ENCODE measurements around the gene DCTN1. TPM values are rescaled to one million over a fixed set of nuclear protein-coding genes. Genes with fewer than 3 reads are reported as not detected.

DCTN1 gene
- total and polyA plus RNA-seq, 2 donors (not counting 1 experiment from before 2014, with no cell fraction given): 133 to 228 TPM

DNA sequence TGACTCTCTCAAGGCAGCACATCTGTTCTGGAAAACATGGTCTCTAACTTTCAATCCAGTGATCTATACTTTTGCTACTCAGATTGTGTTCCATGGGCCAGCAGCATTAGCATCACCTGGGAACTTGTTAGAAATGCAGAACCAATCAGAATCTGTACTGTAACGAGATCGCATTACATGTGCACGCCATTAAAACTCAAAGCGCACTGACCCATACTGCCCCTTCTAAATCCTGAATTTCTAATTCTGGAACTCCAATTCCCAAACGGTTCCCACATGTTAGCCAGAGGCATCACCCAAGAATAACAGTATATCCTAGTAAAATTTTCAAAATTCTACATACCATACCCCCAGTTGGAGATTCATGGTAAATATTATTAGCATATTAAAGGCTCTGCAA, 10.5 kb upstream of the DCTN1 start:
- no peaks in the 10 kb centered on the region for H3K36me3 ChIP-seq (ENCODE audit: control insufficient read depth, insufficient read depth, low read length)
- no peaks in the 10 kb centered on the region for H4K20me1 ChIP-seq (ENCODE audit: control insufficient read depth, extremely low read depth, insufficient read depth, low read length)
- H3K9ac ChIP-seq (ENCODE audit: insufficient read depth, low read length): no peak overlapping the region
- H3K4me3 ChIP-seq (replicated peaks in 1 of 4; ENCODE audit: control extremely low read depth in 1 of 4, insufficient read depth in 1 of 4, low read depth in 3 of 4, low read length in 4 of 4): peak overlapping the region; percentile 76 to 98 (median 93)
- H2AFZ ChIP-seq (ENCODE audit: low read length): no peak overlapping the region
- no peaks in the 10 kb centered on the region for H3K27me3 ChIP-seq (ENCODE audit: control insufficient read depth, insufficient read depth, low read length)
- no peak for TF ChIP-seq EZH2 (IDR thresholded peaks at IDR 0.05; ENCODE audit: low read length, missing control alignments)
- peak overlapping the region; percentile 95 for H3K27ac ChIP-seq (ENCODE audit: insufficient read depth, low read length)
- H3K9me3 ChIP-seq (ENCODE audit: control insufficient read depth, insufficient read depth, low read depth, low read length): no peaks in the 10 kb centered on the region
- no peak for DNase-seq (ENCODE audit: low read depth in 2 of 2)
- H3K79me2 ChIP-seq (ENCODE audit: control insufficient read depth, insufficient read depth, low read length): peaks cover 50% of the 10 kb centered on the region
- peaks cover 10% of the 10 kb centered on the region for H3K4me1 ChIP-seq (ENCODE audit: control insufficient read depth, extremely low read depth, insufficient read depth, low read length)
- H3K4me2 ChIP-seq (ENCODE audit: extremely low read depth, insufficient read depth, low read length): peak overlapping the region; percentile 92

DNA sequence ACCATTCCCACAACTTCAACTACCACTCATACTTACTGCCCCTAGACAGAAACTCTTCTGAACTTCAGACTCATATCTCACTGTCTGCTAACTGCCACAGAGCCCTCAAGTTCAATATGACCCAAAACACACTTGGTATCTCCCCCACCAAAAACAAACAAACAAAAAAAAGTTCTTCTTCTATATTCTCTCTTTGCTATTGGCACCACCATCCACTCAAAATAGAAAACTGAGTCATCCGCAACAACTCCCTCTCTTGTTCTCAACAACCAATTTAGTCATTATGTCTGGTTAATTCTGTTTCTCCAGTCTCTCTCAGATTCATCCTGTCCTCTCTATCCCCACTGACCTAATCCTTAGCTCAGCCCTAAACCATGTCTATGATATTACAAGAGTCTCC, 7.2 kb upstream of the DCTN1 start:
- Histone ChIP-seq H3K27ac (ENCODE audit: insufficient read depth, low read length) (no peak overlapping the region), H3K79me2 (ENCODE audit: control insufficient read depth, insufficient read depth, low read length) (peaks cover 61% of the 10 kb centered on the region), H3K4me3 (replicated peaks in 1 of 4; ENCODE audit: control extremely low read depth in 1 of 4, insufficient read depth in 1 of 4, low read depth in 3 of 4, low read length in 4 of 4) (no peak overlapping the region), H3K36me3 (ENCODE audit: control insufficient read depth, insufficient read depth, low read length) (no peaks in the 10 kb centered on the region), H3K27me3 (ENCODE audit: control insufficient read depth, insufficient read depth, low read length) (no peaks in the 10 kb centered on the region), H3K4me2 (ENCODE audit: extremely low read depth, insufficient read depth, low read length) (no peak overlapping the region), H4K20me1 (ENCODE audit: control insufficient read depth, extremely low read depth, insufficient read depth, low read length) (no peaks in the 10 kb centered on the region), H3K4me1 (ENCODE audit: control insufficient read depth, extremely low read depth, insufficient read depth, low read length) (peaks cover 14% of the 10 kb centered on the region), H3K9me3 (ENCODE audit: control insufficient read depth, insufficient read depth, low read depth, low read length) (no peaks in the 10 kb centered on the region), H2AFZ (ENCODE audit: low read length) (no peak overlapping the region), H3K9ac (ENCODE audit: insufficient read depth, low read length) (no peak overlapping the region)
- no peak for TF ChIP-seq EZH2 (IDR thresholded peaks at IDR 0.05; ENCODE audit: low read length, missing control alignments)
- TF ChIP-seq, protein P1, sequence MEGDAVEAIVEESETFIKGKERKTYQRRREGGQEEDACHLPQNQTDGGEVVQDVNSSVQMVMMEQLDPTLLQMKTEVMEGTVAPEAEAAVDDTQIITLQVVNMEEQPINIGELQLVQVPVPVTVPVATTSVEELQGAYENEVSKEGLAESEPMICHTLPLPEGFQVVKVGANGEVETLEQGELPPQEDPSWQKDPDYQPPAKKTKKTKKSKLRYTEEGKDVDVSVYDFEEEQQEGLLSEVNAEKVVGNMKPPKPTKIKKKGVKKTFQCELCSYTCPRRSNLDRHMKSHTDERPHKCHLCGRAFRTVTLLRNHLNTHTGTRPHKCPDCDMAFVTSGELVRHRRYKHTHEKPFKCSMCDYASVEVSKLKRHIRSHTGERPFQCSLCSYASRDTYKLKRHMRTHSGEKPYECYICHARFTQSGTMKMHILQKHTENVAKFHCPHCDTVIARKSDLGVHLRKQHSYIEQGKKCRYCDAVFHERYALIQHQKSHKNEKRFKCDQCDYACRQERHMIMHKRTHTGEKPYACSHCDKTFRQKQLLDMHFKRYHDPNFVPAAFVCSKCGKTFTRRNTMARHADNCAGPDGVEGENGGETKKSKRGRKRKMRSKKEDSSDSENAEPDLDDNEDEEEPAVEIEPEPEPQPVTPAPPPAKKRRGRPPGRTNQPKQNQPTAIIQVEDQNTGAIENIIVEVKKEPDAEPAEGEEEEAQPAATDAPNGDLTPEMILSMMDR (conservative IDR thresholded peaks at IDR 0.05 in 1 of 2, IDR thresholded peaks at IDR 0.05 in 1 of 2; ENCODE audit: low read depth in 1 of 2, low read length in 2 of 2): no peak
- peak in 1 of 2 donors; percentile 57 for DNase-seq (ENCODE audit: low read depth in 2 of 2)

DNA sequence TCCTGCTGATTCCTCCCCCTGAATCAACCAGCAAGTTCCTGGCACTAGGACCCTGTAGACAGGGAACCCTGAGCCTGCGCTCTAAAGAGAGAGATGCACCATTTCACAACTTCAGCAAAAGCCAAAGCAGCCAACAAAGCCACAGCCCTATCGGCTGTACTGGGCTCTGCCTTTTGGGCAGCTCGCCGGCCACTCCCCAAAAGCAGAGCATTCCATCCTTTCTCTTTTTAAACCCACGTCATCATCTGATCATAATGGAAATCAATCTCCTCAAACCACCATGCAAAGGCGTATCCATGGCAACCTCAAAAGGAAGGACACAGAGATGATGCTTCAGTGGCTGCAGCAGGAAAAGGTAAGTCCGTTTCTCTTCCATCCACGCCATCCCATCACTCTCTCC, 5.3 kb upstream of the DCTN1 start:
- H3K4me1 ChIP-seq (ENCODE audit: control insufficient read depth, extremely low read depth, insufficient read depth, low read length): peaks cover 12% of the 10 kb centered on the region

More for the DNA sequence above, 5.3 kb upstream of the DCTN1 start:
- Histone ChIP-seq H3K27me3 (ENCODE audit: control insufficient read depth, insufficient read depth, low read length) (no peaks in the 10 kb centered on the region), H4K20me1 (ENCODE audit: control insufficient read depth, extremely low read depth, insufficient read depth, low read length) (no peaks in the 10 kb centered on the region), H3K9ac (ENCODE audit: insufficient read depth, low read length) (no peak overlapping the region), H3K4me2 (ENCODE audit: extremely low read depth, insufficient read depth, low read length) (no peak overlapping the region), H3K27ac (ENCODE audit: insufficient read depth, low read length) (no peak overlapping the region), H3K4me3 (replicated peaks in 1 of 4; ENCODE audit: control extremely low read depth in 1 of 4, insufficient read depth in 1 of 4, low read depth in 3 of 4, low read length in 4 of 4) (no peak overlapping the region), H3K9me3 (ENCODE audit: control insufficient read depth, insufficient read depth, low read depth, low read length) (no peaks in the 10 kb centered on the region), H3K36me3 (ENCODE audit: control insufficient read depth, insufficient read depth, low read length) (no peaks in the 10 kb centered on the region), H2AFZ (ENCODE audit: low read length) (no peak overlapping the region), H3K79me2 (ENCODE audit: control insufficient read depth, insufficient read depth, low read length) (peaks cover 66% of the 10 kb centered on the region)
- TF ChIP-seq, protein P1 (conservative IDR thresholded peaks at IDR 0.05 in 1 of 2, IDR thresholded peaks at IDR 0.05 in 1 of 2; ENCODE audit: low read depth in 1 of 2, low read length in 2 of 2): no peak
- no peak for TF ChIP-seq EZH2 (IDR thresholded peaks at IDR 0.05; ENCODE audit: low read length, missing control alignments)
- peak in 1 of 2 donors; percentile 25 for DNase-seq (ENCODE audit: low read depth in 2 of 2)
